Activated CD8-positive, alpha-beta memory T cell treated with anti-CD3 and anti-CD28 coated beads for 24 hours (primary cell): ENCODE measurements around the gene MRGPRD.

Source experiments
- DNase-seq: peaks from one replicate; pipeline ENCODE4 v3.0.0-alpha.2; 2020

The MRGPRD gene, protein sequence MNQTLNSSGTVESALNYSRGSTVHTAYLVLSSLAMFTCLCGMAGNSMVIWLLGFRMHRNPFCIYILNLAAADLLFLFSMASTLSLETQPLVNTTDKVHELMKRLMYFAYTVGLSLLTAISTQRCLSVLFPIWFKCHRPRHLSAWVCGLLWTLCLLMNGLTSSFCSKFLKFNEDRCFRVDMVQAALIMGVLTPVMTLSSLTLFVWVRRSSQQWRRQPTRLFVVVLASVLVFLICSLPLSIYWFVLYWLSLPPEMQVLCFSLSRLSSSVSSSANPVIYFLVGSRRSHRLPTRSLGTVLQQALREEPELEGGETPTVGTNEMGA

DNA sequence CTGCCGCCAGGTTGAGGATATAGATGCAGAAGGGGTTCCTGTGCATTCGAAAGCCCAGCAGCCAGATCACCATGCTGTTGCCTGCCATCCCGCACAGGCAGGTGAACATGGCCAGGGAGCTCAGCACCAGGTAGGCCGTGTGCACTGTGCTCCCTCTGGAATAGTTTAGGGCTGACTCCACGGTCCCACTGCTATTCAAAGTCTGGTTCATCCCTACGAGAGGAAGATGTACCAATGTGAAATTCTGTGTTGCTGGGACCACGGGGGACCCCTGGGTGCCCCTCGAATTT, at the start of gene MRGPRD:
Gene MRGPRD (minus strand): TSS at position 211 of the 290 bp plus-strand sequence. CDS start 0 bp downstream, at position 211.
- DNase-seq: no peak

DNA sequence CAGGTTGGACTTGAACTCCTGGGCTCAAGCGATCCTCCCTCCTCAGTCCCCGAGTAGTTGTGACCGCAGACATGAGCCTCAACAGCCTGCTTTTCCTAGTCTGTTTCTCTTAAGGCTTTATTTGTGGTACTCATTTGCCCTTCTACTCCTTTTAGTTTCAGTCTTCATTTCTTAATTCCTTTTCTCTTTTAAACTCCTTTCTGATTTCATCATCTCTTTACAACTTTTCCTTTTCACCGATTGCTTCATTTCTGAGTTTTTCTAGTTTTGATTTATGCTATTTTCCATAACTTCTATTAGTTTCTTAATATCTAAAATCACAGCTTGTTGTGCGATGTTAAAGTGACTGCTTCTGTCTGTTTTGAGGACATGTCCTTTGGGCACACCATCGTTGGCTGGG, 49.5 kb upstream of the MRGPRD start:
- DNase-seq: no peak

DNA sequence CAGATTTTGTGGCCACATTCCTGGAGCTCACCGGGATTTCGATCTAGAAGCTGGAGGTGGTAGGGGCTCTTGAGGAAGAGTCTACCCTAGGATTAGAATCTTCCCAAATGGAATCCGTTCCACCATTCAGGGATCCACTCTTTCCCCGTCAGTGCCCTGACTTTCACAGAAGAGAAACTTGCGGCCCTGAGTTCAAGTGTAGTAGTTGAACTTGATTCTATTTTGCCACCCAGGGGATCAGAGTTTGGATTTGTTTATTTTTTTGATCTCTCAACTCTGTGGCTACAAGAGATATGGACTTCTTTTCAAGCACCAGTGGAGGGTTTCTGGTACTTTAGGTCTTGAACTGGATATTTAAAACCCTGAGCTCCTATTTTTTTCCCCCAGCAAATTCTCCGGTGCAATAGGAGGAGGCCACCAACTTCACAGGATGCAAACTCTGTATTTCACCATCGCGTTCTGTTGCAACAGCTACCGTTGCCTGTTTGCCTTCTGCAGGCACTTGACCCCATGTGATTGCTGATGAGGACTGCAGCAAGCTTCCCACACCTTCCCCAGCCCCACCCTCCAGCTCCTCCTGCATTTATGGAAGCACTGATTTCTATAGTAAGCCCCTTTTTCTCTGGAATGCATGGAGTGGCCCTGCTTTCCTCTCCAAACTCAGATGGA, 47.1 kb upstream of the MRGPRD start:
- no peak for DNase-seq

DNA sequence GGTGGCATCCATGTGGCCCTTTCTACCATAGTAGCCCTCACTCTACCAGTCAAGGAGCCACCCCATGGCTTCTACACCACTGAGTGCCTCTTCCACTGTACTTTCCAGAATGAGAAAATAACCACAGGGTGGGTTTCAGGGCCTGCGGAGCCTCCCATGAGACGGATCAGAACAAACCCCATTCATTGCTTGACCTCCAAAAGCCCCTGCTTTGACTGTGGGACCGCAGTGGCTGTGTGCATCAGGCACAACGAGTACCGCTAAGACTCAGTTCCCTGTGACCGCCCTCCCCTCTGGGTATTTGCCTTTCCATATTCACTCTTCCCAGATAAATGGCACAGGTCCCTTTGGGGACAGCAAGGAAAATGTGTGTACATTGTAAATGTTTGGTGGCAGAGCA, 43.7 kb upstream of the MRGPRD start:
- DNase-seq: no peak

DNA sequence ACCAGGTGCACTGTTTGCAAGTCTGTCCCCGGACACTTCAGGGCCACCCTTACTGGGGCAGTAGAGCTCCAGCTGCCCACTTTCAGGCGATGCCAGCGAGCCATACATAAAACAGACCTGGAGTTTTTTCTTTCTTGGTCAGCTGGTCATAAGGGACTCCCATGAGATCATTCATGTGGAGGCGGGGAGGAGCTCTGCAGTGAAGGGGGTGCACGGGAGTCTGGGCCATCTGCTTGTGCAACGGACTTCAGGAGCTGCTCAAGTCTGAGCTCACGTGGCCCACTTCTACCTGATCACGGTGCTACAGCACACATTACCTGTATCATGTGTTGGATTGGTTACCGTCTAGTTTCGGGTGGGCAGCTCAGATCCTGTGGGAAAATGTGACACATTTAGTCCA, 41.5 kb upstream of the MRGPRD start:
- no peak for DNase-seq

DNA sequence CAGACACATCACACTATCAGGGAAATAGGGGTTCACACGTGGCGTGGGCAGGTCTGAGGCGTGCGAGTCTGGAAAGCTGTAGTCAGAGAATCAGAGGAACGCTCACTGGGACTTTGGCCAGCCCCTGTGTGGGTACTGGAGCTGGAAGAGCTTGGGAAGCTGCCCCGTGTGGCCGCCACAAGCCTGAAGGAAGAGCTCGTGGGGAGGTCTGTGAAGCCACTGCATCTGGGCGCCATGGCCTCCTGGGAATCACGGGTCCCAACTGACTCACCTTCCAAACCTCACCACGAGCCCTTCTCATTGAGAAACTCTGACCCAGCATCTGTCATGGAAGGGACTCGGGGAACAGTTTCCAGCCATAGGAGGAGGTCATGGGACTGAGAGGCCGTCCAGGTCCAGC, 38.1 kb upstream of the MRGPRD start:
- no peak for DNase-seq

DNA sequence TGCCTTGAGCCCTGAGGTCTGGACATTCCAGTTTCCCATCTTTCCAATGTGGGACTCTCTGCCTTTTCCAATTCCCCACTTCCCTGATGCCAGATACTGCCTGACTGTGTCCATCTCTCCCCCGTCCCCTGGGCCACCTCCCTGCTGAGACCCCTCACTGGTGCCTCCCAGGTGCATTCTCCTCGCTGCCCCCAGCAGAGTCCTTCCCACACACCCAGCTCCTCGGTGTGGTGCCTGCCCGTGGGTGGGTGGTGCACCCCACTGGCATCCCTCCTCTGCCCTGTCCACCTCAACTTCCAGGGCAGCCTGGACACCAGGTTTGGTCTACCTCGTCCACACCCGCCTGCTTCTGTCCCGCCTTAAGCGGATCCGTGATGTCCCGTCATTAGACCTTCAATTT, 37.2 kb upstream of the MRGPRD start:
- DNase-seq: no peak

DNA sequence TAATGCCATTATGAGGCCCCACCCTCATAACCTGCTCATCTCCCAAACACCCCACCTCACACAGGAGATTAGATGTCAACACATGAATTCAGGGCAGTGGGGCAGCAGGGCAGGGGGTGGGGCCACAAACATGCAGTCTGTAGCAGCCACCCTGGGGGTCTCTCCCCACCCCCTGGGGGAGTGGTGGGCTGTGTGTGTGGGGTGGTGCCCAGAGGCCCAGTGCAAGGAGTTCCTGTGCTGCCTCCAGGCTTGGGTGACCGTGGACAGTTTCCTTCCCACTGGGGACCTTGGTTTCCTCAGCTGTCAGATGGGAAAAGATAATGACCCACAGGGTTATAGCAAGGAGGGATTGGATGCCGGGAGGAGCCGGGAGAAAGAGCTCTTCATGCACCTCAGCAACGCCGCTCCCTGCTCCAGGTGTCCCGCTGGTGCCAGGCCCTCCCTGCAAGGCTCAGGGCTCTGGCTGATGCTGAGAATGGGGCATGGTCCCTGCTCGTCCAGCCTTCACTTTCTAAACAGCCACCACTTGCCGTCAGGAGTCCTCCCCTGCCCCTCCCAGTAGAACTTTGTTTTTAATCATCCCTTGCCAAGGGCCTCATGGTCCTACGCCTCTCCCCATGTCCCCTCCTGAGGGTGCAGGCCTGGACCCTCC, 34.2 kb upstream of the MRGPRD start:
- no peak for DNase-seq

DNA sequence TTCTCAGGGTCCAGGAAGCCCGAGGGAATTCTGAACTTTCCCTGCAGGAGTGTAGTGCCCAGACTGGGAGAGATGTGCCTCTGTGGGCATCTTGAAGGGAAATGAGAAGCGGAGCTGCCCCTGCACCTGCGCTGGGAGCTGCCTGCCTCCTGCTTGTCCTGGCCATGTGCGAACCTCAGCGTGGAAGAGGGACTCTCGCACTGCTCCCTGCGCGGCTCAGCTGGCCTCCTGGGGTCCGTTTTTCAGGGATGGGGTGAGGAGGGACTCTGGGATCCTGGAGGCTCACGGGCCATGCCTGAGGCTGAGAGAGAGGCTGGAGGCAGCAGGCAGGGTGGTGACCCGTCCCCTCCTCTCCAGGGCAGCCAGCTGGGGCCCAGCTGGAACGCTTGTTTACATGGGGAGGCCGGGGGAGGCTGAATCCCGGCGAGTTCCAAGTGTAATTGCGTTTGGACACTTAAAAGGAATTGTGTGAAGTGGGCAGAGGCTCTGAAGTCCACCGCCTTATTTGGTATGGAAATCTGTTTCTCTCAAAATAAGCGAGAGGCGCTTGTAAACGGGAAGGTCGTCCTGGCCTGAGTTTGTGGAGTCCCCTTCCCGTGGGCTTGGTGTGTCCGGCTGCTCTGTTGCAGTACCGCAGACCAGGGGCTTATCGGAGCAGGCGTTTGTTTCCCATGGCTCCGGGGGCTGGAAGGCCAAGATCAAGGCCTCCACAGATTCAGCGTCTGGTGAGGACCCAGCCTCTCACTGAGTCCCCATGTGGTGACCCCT, 33.5 kb upstream of the MRGPRD start:
- no peak for DNase-seq

DNA sequence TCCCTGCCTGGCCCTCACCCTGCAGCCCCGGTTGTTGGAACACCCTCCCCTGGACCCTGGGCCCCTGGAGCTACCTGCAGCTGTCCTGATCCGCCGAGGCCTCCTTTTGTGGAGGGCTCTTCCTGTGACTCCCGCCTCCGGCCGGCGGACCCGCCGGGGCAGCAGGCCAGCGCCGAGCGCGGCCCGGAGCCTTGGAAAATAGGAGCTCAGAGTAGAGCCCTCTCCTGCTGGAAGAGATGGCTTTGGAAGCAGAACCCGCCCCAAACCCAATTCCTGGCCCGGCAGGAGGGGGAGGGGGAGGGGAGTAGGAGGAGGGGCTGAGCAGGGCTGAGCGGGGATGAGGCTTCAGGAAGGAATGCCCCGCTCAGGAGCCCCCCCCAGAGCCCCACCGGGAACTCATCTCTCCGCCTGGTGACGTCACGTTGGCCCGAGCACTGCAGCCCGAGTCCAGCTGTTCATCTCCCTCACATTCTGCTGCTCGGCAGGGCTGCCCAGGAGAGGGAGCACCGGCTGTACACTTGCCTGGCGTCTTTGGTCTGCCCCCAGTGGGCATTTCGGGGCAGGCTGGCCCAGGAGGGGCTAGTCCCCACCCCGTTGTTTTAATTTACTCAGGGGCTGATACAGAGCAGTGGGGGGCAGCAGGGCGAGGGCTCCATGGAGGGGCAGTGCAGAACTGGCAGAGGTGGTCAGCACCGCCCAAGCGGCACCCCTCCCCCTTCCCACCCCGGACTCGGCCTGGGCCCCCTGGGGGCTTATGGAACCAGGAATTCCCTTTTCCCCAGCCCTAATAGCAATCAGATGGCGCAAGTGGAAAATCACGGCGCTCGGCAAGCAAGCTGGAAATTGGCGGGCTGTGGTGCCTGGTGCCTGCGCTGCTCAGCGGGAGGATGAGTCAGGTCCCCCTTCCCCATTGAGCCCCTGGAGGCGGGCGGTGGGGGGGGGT, 32.5 kb upstream of the MRGPRD start, which contains the start of gene MRGPRF:
Gene MRGPRF (minus strand): TSS at position 238 of the 943 bp plus-strand sequence. CDS start 3,345 bp downstream, outside the sequence.
- no peak for DNase-seq

DNA sequence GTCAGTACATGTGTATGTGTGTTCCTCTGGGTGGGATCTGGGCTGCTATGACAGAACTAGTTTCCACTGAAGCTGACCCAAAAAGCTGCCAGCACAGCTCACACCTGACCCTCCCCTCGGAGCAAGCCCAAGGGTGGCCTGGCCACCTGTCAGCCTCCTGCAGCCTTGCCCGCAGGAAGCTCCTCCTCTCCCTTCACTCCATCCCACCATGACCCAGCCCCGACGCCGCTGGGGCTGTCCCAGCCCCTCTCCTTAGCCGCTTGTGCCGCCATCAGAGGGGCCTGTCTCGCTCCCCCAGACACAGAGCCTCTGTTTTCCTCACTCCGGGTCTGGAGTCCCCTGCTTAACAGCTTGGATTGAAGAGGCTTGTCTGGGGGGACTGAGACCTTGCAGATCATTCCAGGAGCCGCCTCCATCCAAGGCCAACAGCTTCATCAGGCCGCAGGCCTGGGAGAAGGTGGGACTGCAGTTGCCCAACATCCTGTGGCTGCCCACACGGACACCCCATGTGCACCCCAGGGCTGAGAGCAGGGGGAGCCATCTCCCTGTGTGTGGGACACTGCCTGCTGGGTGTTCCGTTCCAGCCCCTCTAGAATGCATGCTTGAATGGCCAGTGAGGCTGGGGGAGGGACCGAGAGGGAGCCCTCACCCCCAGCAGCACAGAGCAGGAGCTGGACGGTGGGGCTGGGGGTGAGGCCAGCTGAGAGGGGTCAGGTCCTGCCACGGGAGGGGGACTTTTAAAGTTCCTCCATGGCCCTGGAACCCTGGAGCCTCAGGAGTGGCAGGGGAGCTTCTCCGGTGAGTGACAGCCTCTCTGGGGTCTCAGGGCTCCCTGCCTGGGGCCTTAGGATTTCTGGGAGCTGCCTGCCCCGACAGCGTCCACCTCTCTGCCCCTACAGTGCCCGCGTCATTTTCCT, 31.6 kb upstream of the MRGPRD start:
- DNase-seq: no peak

DNA sequence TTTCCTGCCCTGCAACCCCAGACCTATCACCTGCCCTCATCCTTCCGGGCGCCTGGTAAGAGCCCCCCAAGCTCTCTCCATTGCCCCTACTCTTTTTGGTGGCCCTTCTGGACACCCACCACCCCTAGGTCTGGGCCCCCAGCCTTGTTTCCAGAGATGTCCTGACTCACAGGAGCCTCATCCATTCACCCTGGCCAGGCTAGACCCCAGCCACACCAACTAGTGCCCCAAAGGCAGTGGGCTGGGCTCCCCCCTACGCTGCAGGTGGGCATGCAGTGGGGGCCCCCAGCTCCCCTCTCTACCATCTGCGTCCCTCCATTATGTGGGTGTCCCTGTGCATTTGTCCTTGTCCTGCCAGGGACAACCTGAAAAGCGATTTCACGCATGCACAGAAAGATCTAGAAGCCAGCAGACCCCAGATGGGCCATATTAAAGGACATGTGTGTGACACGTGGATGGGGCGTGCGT, 30.9 kb upstream of the MRGPRD start:
- DNase-seq: no peak

DNA sequence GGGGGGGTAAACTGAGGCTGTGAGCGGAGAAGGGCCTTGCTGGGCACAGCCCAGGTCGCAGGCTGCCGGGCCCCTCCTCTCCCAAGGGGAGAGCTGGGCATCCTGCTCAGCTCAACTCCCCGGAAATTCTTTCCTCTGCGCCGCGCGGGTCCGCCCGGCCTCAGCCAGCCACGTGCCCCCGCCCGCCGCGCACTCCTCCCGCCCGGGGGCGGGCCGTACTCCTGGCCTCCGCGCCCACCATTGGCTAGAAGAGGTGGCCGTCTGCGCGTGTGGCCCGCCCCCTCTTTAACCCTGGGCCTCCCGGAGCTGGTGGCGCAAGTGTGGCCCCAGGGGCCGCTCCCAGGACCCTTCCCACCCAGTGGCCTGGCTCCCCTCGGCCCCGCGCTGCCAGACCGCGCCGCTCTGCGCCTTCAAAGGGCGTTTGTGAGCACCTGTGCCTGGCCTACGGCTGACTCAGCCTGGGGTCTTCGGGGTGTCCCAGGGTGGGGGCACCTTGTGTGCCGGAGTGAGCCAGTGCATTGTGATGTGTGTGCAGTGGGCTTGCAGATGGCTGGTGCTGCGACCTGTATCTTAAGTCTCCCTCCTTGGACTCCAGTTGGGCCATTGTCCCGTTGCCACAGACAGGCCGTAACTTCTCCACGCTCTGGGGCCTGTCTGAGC, 30.3 kb upstream of the MRGPRD start:
- DNase-seq: peak; percentile 72

DNA sequence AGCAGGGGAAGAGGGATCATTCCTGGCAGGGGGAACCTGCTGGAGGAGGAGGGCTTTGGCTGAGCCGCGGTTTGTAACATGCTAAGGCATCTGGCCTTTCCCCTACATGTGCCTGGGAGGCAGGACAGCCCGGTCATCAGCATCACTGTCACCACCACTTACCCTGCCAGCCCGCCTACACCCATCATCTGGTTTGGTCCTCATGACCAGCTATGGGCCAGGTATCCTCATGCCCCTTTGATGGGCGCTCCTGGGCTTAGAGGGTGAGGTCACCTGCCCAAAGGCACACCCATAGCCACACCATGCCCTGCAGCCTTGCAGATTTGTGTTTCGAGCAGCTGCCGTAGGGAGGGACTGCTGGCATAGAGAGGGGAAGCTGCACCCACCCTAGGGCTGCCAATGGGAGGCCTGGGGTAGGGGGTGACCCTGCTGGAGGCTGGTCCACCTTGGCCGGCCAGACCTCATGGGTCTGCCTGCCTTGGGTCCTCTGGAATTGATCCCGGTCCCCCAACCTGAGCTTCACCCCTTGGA, 29.6 kb upstream of the MRGPRD start:
- no peak for DNase-seq

DNA sequence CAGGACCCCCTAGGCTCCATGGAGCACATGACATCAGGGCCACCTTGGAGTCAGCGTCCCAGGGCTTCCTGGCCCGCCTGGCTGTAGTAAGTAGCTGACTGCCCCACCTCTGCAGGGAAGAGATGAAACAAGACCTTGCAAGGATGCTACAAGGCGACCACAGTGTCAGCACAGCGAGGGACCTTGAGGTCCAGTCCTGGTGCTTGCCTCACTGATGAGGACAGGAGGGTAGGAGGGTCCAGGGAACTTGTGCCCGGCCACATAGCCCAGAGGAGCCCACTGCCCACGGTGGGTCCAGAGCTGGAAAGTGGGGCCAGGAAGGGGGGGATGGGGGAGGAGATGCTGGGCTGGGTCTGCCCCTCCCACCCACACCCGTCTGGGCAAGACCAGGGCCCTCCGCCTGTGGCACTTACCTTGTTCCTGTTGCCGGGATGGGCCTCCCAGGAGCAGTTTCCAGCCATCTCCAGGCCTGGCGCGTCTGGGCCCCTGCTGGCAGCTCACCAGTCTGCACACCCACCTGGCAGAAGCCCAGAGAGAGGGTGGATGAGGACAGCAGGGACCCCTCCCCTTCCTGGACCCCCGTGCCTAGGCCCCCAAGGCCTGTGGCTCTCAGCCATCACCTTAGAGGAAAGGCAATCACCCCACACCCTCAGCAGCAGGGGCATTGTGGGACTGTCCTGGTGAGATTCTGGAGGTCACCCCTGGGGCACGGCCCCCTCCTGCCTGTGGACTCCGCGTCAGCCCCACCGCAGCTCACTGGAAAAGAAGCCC, 28.8 kb upstream of the MRGPRD start:
- no peak for DNase-seq

DNA sequence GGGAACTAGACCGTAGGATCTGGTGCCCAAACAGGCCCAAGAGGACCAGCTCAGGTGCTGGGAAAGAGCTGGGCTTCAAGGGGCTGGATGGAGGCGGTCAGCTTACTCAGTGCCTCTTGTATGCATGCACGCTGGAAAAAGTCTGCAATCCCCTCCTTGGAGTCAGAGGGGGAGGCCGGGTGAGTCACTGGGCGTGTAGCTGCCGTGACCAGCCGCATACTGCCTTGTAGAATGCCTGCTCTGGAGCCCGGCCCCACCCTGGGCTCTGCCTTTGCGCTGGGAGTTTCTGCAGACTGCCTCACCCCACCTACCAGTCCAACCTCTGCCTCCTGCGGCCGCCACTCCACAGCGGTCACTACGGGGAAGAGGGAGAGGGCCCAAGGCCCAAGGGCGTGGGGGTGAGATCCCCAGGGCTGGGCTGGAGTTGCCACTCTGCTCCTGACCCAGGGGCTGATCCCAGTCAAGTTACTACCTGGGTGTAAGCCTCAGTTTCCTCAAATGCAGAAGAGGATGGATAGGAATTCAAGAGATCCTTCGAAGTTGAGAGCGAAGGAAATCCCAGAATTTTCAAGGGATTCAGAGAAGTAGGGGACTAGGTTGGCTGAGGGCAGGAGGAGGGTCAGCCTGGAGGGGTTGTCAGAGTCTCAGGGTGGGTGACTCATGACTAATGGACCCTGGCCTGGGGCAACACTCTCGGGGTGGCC, 28.1 kb upstream of the MRGPRD start:
- no peak for DNase-seq

DNA sequence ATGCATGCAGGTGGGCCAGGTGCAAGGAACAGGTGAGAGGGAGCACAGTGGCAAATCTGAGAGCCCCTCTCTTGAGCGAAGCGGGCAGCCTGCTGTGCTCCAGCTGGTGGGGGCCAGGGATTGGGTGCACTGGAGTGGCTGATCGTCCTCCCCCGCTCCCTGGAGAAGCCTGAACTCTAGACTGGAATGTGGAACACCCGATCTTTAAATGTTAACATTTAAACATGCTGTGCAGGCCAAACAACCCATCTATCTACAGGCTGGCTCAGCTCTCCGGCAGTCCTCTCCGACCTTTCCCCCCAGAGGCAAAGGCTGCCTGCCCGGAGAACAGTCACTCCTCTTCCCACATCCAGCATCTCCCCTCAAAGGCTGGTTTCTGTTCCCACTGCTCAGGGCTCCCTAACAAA, 27.2 kb upstream of the MRGPRD start:
- DNase-seq: no peak

DNA sequence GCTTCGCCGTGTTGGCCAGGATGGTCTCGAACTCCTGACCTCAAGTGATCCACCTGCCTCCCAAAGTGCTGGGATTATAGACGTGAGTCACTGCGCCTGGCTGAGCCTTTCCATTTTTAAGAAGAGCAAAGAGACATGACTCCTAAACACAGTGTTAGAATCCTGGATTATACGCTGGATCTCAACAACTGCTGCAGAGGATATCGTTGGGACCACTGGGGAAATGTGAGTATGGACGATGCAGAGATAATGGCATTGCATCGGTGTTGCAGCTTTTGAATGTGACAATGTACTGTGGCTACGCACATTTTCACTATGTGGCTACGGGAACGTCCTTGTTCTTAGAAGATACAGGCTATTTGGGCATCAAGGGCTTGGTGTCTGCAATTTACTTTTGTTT, 26.0 kb upstream of the MRGPRD start:
- DNase-seq: no peak
